GM12878 (cell line): ENCODE results near the gene MUC7. TPM values are rescaled to one million over a fixed set of nuclear protein-coding genes. Genes with fewer than 3 reads are reported as not detected.

Experiments
- ATAC-seq: fragments of 200-7000 bp; cut with Tn5 transposase; 3 replicates; pipeline ENCODE4 v1.9.1; 2020; ENCODE audit warnings: mild to moderate bottlenecking, moderate library complexity
- BruUV-seq: library from RNA; stranded (reverse); fragments of 400-500 nt; replicated peaks from 2 replicates; lab custom pipeline; 2021; lab: Mats Ljungman, UMichigan
- CTCF ChIA-PET: fragments of 300-600 bp; sonication (Branson Sonifier 250); formaldehyde crosslinking; extraction: SDS; loops from one replicate; lab custom pipeline; 2021; ENCODE audit warnings: inconsistent platforms; lab: Yijun Ruan, JAX
- POLR2A ChIA-PET: fragments of 350-600 bp; formaldehyde crosslinking; extraction: SDS; loops from one replicate; lab custom pipeline; 2021; ENCODE audit warnings: inconsistent platforms; lab: Charles Lee
- RAD21 ChIA-PET: fragments of 300-600 bp; sonication (Branson Sonifier 250); formaldehyde crosslinking; loops from one replicate; lab custom pipeline; 2023; ENCODE audit warnings: antibody characterized with exemption; ENCODE audit not compliant: unreplicated experiment; lab: Charles Lee
- SMC1A ChIA-PET: fragments of 300-600 bp; sonication (Branson Sonifier 250); formaldehyde crosslinking; loops from one replicate; lab custom pipeline; 2023; ENCODE audit not compliant: unreplicated experiment, uncharacterized antibody; lab: Charles Lee
- DNase-seq: peaks from one replicate; pipeline ENCODE4 v3.0.0-alpha.2; 2011; ENCODE audit warnings: low read depth, low spot score
- FAIRE-seq: peaks from 3 replicates; lab custom pipeline; 2011; peaks lifted over from hg19 to GRCh38; lab: Jason Lieb, UNC
- H2AFZ ChIP-seq: 2 replicates; pipeline ENCODE4 v1.6.0; 2011; ENCODE audit warnings: low read depth, low read length, control low read depth; ENCODE audit not compliant: control insufficient read depth
- H3K27ac ChIP-seq: 2 replicates; pipeline ENCODE4 v1.5.1; 2011; ENCODE audit warnings: control low read depth; ENCODE audit not compliant: control insufficient read depth, insufficient read depth
- H3K27me3 ChIP-seq, 2 experiments: replicated peaks in 1 of 2; 2 replicates each; pipeline versions ENCODE4 v1.6.0 to v1.6.1; 2011; ENCODE audit warnings: low read length in 1 of 2; ENCODE audit not compliant: control insufficient read depth in 2 of 2, insufficient read depth in 2 of 2
- H3K36me3 ChIP-seq, 2 experiments: 2 replicates each; pipeline ENCODE4 v1.5.1; 2011; ENCODE audit warnings: low read length in 1 of 2; ENCODE audit not compliant: control insufficient read depth in 2 of 2, insufficient read depth in 2 of 2
- H3K4me1 ChIP-seq: 2 replicates; pipeline ENCODE4 v1.6.1; 2011; ENCODE audit warnings: mild to moderate bottlenecking, low read length, moderate library complexity, mixed read lengths; ENCODE audit not compliant: control insufficient read depth, insufficient read depth
- H3K4me2 ChIP-seq: 2 replicates; pipeline ENCODE4 v1.6.0; 2011; ENCODE audit warnings: control low read depth; ENCODE audit not compliant: control insufficient read depth, insufficient read depth
- H3K4me3 ChIP-seq: fragments of 200-600 bp; sonication (generic); 2 replicates; pipeline ENCODE4 v1.5.1; 2016
- H3K79me2 ChIP-seq: 2 replicates; pipeline ENCODE4 v1.6.0; 2011; ENCODE audit warnings: low read length; ENCODE audit not compliant: control insufficient read depth, insufficient read depth
- H3K9ac ChIP-seq: 2 replicates; pipeline ENCODE4 v1.8.0; 2011; ENCODE audit warnings: low read length, control low read depth, mixed read lengths; ENCODE audit not compliant: control insufficient read depth, insufficient read depth
- H3K9me3 ChIP-seq: replicated peaks from 3 replicates; pipeline ENCODE4 v1.5.1; 2011; ENCODE audit warnings: mild to moderate bottlenecking, low read length; ENCODE audit not compliant: control insufficient read depth, insufficient read depth
- H4K20me1 ChIP-seq: 2 replicates; pipeline ENCODE4 v1.6.0; 2011; ENCODE audit not compliant: control insufficient read depth, insufficient read depth
- IRF4 ChIP-seq: IDR thresholded peaks from 2 replicates; pipeline ENCODE4 v1.6.1; 2011; ENCODE audit warnings: low read depth, low read length
- TBL1XR1 ChIP-seq: IDR thresholded peaks from 2 replicates; pipeline ENCODE4 v1.6.1; 2012; ENCODE audit warnings: low read depth, low read length, improper control_type of control experiment
- TCF3 ChIP-seq: IDR thresholded peaks from 2 replicates; pipeline ENCODE4 v1.6.1; 2012; ENCODE audit warnings: low read depth, mild to moderate bottlenecking, low read length, borderline replicate concordance; ENCODE audit not compliant: insufficient read depth
- ZNF622 ChIP-seq: fragments of 450-650 bp; IDR thresholded peaks from 2 replicates; pipeline ENCODE4 v1.6.1; 2017; ENCODE audit warnings: mild to moderate bottlenecking, inconsistent platforms
- WGBS: methylation state at CpG from one replicate; pipeline ENCODE4 v1.1.6; 2016; ENCODE audit warnings: low lambda C conversion rate; ENCODE audit not compliant: insufficient replicate concordance, insufficient coverage; ENCODE audit errors: missing lambda C conversion rate; 5-methylcytosine and 5-hydroxymethylcytosine counted together
- in situ Hi-C: fragments of 300-500 bp; cut with MboI; formaldehyde crosslinking; loops from 9 replicates; pipeline ENCODE4 v1.14.3; 2018; ENCODE audit warnings: mixed read lengths
- intact Hi-C: fragments of 100-400 bp; cut with micrococcal nuclease; formaldehyde crosslinking; loops from one replicate; pipeline ENCODE4 v1.14.2; 2022; ENCODE audit not compliant: unreplicated experiment
- polyA plus RNA-seq, 11 experiments: library from polyadenylated mRNA; depleted of rRNA in 4 of 11; unstranded in 6 of 11; stranded (reverse) in 5 of 11; fragments of >200 nt; fragmentation: Nextera tagmentation in 4 of 11; fragmentation: Illumina TruSeq in 1 of 11; extraction: Ambion mirVana in 4 of 11; extraction: Trizol in 1 of 11; gene quantifications; 1 replicate in 1 of 11; 2 replicates in 10 of 11; pipeline versions ENCODE4 v1.2.1 to v1.2.3, GENCODE V29; 2011 to 2016; ENCODE audit warnings: inconsistent platforms in 2 of 11, missing spikeins in 2 of 11, low read depth in 1 of 11
- total RNA-seq, 4 experiments: library from RNA; depleted of rRNA in 3 of 4; stranded (reverse); fragments of >200 nt in 3 of 4; fragmentation: Illumina TruSeq in 1 of 4; extraction: Trizol in 1 of 4; gene quantifications; 2 replicates each; pipeline versions ENCODE4 v1.2.1 to v1.2.3, GENCODE V29; 2013 to 2021
- TF ChIP-seq, protein P1 (sequence below): fragments of 450-650 bp; IDR thresholded peaks from 2 replicates; pipeline ENCODE4 v1.6.1; 2018; ENCODE audit warnings: borderline replicate concordance, mild to moderate bottlenecking; ENCODE audit not compliant: partially characterized antibody

The MUC7 gene
- total and polyA plus RNA-seq, 10 of the 15 experiments (the other 5 are each of a cell fraction or from before 2014, with no cell fraction given) = not detected

DNA sequence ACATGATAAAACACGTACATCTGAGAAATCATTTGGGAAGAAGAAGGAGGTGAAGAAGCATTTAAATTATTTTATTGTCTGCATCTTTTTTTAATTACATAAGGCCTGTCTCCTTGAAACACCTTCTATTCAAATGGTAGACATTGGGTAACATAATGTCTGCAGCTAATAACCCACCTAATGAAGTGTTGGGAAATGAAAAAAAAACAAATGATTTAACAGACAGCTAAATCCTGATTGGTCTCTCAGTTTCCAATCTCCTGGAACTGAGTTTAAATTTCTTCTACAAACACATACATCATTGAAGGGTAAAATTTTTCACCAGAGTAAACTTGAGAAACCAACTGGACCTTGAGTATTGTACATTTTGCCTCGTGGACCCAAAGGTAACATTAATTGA is 46.3 kb downstream of the MUC7 start, which contains the start of gene AMTN:
Gene AMTN, plus strand, starts transcription at position 301 of the 400 bp plus-strand sequence. CDS start 209 bp downstream, outside the sequence.
- ATAC-seq = no peak
- no peak for DNase-seq
- no peak for FAIRE-seq
- H3K27ac ChIP-seq = no peak within 1 kb of the TSS
- no peaks in the 10 kb centered on the region for H3K36me3 ChIP-seq
- H2AFZ ChIP-seq = no peak within 1 kb of the TSS
- SMC1A ChIA-PET = no interaction called here
- 0% methylated on average over 2 of the region's 2 CpGs for WGBS
- POLR2A ChIA-PET = no interaction called here
- H3K4me1 ChIP-seq = no peaks in the 10 kb centered on the region
- no peaks in the 10 kb centered on the region; a peak in 1 of 4 replicates for H3K27me3 ChIP-seq
- H3K4me3 ChIP-seq = no peak within 1 kb of the TSS
- RAD21 ChIA-PET = no interaction called here
- no peak within 1 kb of the TSS for H3K9ac ChIP-seq
- H4K20me1 ChIP-seq = no peaks in the 10 kb centered on the region
- no TSS peak for BruUV-seq
- H3K79me2 ChIP-seq = no peaks in the 10 kb centered on the region
- intact Hi-C loops (no loop called here), in situ Hi-C loops (loop anchor here (25.0 kb wide), 1 partner anchor 831 kb away; no protein-coding TSS in a partner anchor)
- no peaks in the 10 kb centered on the region for H3K9me3 ChIP-seq
- no peak for TF ChIP-seq IRF4
- no peak for TF ChIP-seq TBL1XR1
- no peak for TF ChIP-seq ZNF622
- no peak for TF ChIP-seq TCF3
- TF ChIP-seq, protein P1, sequence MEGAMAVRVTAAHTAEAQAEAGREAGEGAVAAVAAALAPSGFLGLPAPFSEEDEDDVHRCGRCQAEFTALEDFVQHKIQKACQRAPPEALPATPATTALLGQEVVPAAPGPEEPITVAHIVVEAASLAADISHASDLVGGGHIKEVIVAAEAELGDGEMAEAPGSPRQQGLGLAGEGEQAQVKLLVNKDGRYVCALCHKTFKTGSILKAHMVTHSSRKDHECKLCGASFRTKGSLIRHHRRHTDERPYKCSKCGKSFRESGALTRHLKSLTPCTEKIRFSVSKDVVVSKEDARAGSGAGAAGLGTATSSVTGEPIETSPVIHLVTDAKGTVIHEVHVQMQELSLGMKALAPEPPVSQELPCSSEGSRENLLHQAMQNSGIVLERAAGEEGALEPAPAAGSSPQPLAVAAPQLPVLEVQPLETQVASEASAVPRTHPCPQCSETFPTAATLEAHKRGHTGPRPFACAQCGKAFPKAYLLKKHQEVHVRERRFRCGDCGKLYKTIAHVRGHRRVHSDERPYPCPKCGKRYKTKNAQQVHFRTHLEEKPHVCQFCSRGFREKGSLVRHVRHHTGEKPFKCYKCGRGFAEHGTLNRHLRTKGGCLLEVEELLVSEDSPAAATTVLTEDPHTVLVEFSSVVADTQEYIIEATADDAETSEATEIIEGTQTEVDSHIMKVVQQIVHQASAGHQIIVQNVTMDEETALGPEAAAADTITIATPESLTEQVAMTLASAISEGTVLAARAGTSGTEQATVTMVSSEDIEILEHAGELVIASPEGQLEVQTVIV = no peak
- no peak within 1 kb of the TSS for H3K4me2 ChIP-seq
- CTCF ChIA-PET = no interaction called here
